Transverse colon (tissue), 4 donors: ENCODE results near the gene ETFB.

Experiments
- CTCF ChIP-seq, 5 experiments: fragments of 200-600 bp in 3 of 5; fragments of 450-650 bp in 2 of 5; sonication (generic) in 3 of 5; IDR thresholded peaks; 1 replicate in 2 of 5; 2 replicates in 3 of 5; pipeline ENCODE4 v1.5.1; 2016 to 2017; ENCODE audit warnings: antibody characterized with exemption in 5 of 5, inconsistent platforms in 3 of 5, mild to moderate bottlenecking in 2 of 5, moderate library complexity in 1 of 5
- EP300 ChIP-seq: sonication (generic); formaldehyde crosslinking; IDR thresholded peaks from one replicate; pipeline ENCODE4 v1.6.1; 2017; ENCODE audit warnings: antibody characterized with exemption, low read depth
- POLR2A ChIP-seq: fragments of 450-650 bp; IDR thresholded peaks from one replicate; pipeline ENCODE4 v1.6.1; 2016; ENCODE audit warnings: antibody characterized with exemption, mild to moderate bottlenecking, moderate library complexity
- POLR2AphosphoS5 ChIP-seq, 3 donors: sonication (generic); formaldehyde crosslinking; IDR thresholded peaks; one replicate each; pipeline ENCODE4 v1.6.1; 2016; ENCODE audit warnings: antibody characterized with exemption in 3 of 3

GRCh38 chr19:51365211-51365964, 800 bp downstream of the ETFB start:
- TF ChIP-seq POLR2A (no peak), CTCF (IDR thresholded peaks at IDR 0.05) (no peak), POLR2AphosphoS5 (IDR thresholded peaks at IDR 0.05) (no peak), EP300 (no peak)
